ENCODE results near the gene PALLD. TPM values are rescaled to one million over a fixed set of nuclear protein-coding genes. Genes with fewer than 3 reads are reported as not detected.
A peak's percentile ranks its signal among the peaks of the same experiment; 100 is the strongest.

The PALLD gene
- total and polyA plus RNA-seq, 2 of the 13 experiments (the other 11 are each of a cell fraction or from before 2014, with no cell fraction given), result 0.50 to 1.5 TPM

- TF ChIP-seq ZNF234 (CRISPR knock-in tag; conservative IDR thresholded peaks at IDR 0.05) (no peak), ZUFSP (CRISPR knock-in tag; IDR thresholded peaks at IDR 0.05; ENCODE audit: borderline replicate concordance) (no peak), ZNF775 (CRISPR knock-in tag; IDR thresholded peaks at IDR 0.05; ENCODE audit: borderline replicate concordance) (no peak), ZNF75D (CRISPR knock-in tag; IDR thresholded peaks at IDR 0.05; ENCODE audit: borderline replicate concordance) (no peak), XRCC5 (optimal IDR thresholded peaks at IDR 0.05; ENCODE audit: low read length) (no peak), TRIM24 (CRISPR knock-in tag; IDR thresholded peaks at IDR 0.05) (no peak), SRY (CRISPR knock-in tag; IDR thresholded peaks at IDR 0.05) (no peak), ZNF17 (CRISPR knock-in tag; IDR thresholded peaks at IDR 0.05) (no peak), ZNF256 (CRISPR knock-in tag; conservative IDR thresholded peaks at IDR 0.05) (no peak), NBN (conservative IDR thresholded peaks at IDR 0.05) (no peak), HMG20A (CRISPR knock-in tag; IDR thresholded peaks at IDR 0.05; ENCODE audit: borderline replicate concordance) (no peak), LBX2 (CRISPR knock-in tag; IDR thresholded peaks at IDR 0.05; ENCODE audit: borderline replicate concordance) (no peak), CEBPG (CRISPR knock-in tag; IDR thresholded peaks at IDR 0.05) (peak; percentile 33; the same call in 1 of the 2 replicates)
Measured at GRCh38 chr4:168882650-168883233, 385.9 kb downstream of the PALLD start (continued).

- Histone ChIP-seq H3K9ac (ENCODE audit: insufficient read depth, low read depth, low read length) (no peak overlapping the region), H4K20me1 (ENCODE audit: insufficient read depth, low read length) (no peaks in the 10 kb centered on the region), H3K4me3 (replicated peaks in 1 of 3; ENCODE audit: insufficient read depth in 1 of 3, low read depth in 2 of 3, low read length in 3 of 3) (no peak overlapping the region), H2AFZ (ENCODE audit: low read length) (no peak overlapping the region), H3K79me2 (ENCODE audit: insufficient read depth, low read length) (no peaks in the 10 kb centered on the region), H3K36me3 (replicated peaks in 1 of 2; ENCODE audit: control insufficient read depth in 1 of 2, insufficient read depth in 2 of 2, low read length in 2 of 2) (no peaks in the 10 kb centered on the region), H3K4me2 (ENCODE audit: low read depth, low read length) (no peak overlapping the region), H3K27me3 (ENCODE audit: control insufficient read depth in 1 of 2, insufficient read depth in 2 of 2, low read length in 2 of 2) (no peaks in the 10 kb centered on the region), H3K9me3 (ENCODE audit: low read length) (no peaks in the 10 kb centered on the region), H3K27ac (ENCODE audit: extremely low read length, insufficient read depth, low read length) (no peak overlapping the region), H3K4me1 (ENCODE audit: insufficient read depth, low read length) (peaks cover 25% of the 10 kb centered on the region)
- ATAC-seq, result no peak
- ChIA-PET CTCF (ENCODE audit: low intra/inter-chr PET ratio, low total read pairs) (no interaction called here), POLR2A (no interaction called here)
- FAIRE-seq, result no peak
- BruUV-seq (replicated peaks), result no TSS peak
- in situ Hi-C loops (cut with HindIII; ENCODE audit: extremely low pct_ligation_motif_present, low pct_unique_long_range_greater_than_20kb), result no loop called here
- DNase-seq (ENCODE audit: low spot score), result no peak
- intact Hi-C loops (cut with micrococcal nuclease; ENCODE audit: unreplicated experiment), result no loop called here
- no peak for TF ChIP-seq TBP (CRISPR knock-in tag; IDR thresholded peaks at IDR 0.05)
- TF ChIP-seq THAP11 (CRISPR knock-in tag; IDR thresholded peaks at IDR 0.05), result no peak
- TF ChIP-seq ESRRA (CRISPR knock-in tag; IDR thresholded peaks at IDR 0.05; ENCODE audit: low read depth), result no peak
- no peak for TF ChIP-seq TFDP2 (CRISPR knock-in tag; IDR thresholded peaks at IDR 0.05)
- TF ChIP-seq ATF3 (CRISPR knock-in tag; IDR thresholded peaks at IDR 0.05), result no peak
- TF ChIP-seq KDM2A (CRISPR knock-in tag; IDR thresholded peaks at IDR 0.05; ENCODE audit: borderline replicate concordance, low read depth), result no peak
- TF ChIP-seq ZBTB46 (CRISPR knock-in tag; IDR thresholded peaks at IDR 0.05; ENCODE audit: borderline replicate concordance), result no peak
- TF ChIP-seq ZNF34 (CRISPR knock-in tag; IDR thresholded peaks at IDR 0.05; ENCODE audit: borderline replicate concordance), result no peak
Measured at GRCh38 chr4:168883513-168883912, 386.7 kb downstream of the PALLD start.
